ENCODE measurements around the gene KCNQ1. TPM values are rescaled to one million over a fixed set of nuclear protein-coding genes. Genes with fewer than 3 reads are reported as not detected.

KCNQ1 gene
- total and polyA plus RNA-seq, 12 donors = 11.0 to 447 (median 320) TPM

DNA sequence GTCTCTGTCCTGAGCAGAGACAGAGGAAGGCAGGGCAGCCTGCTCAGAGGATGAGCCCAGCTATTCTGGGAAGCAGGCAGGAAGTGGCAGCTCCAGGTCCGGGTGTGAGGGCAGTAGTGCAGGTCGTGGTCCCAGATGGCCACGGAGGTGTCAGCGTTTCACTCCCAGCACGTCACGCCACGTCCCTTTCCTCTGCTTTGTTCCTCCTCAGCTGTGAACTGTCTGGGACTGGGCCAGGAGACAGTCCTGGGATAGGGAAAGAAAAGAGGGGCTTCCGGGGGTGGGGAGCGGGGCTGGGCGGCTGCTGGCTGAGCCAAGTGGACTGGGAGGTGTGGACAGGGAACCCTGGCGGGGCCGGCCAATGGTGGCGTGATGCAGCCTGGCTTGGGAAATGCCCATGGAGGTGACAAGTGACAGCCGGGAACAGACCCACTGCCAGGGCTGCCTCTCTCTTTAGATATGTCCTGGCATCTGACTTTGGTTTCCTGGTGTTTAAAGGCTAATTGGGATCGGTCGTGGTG lies 64.7 kb downstream of the KCNQ1 start:
- TF ChIP-seq, protein P1, sequence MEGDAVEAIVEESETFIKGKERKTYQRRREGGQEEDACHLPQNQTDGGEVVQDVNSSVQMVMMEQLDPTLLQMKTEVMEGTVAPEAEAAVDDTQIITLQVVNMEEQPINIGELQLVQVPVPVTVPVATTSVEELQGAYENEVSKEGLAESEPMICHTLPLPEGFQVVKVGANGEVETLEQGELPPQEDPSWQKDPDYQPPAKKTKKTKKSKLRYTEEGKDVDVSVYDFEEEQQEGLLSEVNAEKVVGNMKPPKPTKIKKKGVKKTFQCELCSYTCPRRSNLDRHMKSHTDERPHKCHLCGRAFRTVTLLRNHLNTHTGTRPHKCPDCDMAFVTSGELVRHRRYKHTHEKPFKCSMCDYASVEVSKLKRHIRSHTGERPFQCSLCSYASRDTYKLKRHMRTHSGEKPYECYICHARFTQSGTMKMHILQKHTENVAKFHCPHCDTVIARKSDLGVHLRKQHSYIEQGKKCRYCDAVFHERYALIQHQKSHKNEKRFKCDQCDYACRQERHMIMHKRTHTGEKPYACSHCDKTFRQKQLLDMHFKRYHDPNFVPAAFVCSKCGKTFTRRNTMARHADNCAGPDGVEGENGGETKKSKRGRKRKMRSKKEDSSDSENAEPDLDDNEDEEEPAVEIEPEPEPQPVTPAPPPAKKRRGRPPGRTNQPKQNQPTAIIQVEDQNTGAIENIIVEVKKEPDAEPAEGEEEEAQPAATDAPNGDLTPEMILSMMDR (IDR thresholded peaks at IDR 0.05) = no peak
- no peak for TF ChIP-seq POLR2A (IDR thresholded peaks at IDR 0.05)
- DNase-seq = peak; percentile 52 to 86 (median 68)
- H3K36me3 ChIP-seq (replicated peaks in 1 of 2) = no peaks in the 10 kb centered on the region
- WGBS, 4 donors = 64 to 71% (median 66%) methylated on average over 15 to 16 of the region's 16 CpGs
- peaks cover 30 to 46% of the 10 kb centered on the region in 2 donors for H3K4me1 ChIP-seq (replicated peaks in 1 of 2)
- no peak overlapping the region for H3K4me3 ChIP-seq
- no peaks in the 10 kb centered on the region for H3K27me3 ChIP-seq
- intact Hi-C loops (cut with DNase I) = no loop called here
- no peaks in the 10 kb centered on the region for H3K9me3 ChIP-seq (replicated peaks in 1 of 3)
- peak overlapping the region in 3 of 5 donors; percentile 34 to 64 (median 63) for H3K27ac ChIP-seq

DNA sequence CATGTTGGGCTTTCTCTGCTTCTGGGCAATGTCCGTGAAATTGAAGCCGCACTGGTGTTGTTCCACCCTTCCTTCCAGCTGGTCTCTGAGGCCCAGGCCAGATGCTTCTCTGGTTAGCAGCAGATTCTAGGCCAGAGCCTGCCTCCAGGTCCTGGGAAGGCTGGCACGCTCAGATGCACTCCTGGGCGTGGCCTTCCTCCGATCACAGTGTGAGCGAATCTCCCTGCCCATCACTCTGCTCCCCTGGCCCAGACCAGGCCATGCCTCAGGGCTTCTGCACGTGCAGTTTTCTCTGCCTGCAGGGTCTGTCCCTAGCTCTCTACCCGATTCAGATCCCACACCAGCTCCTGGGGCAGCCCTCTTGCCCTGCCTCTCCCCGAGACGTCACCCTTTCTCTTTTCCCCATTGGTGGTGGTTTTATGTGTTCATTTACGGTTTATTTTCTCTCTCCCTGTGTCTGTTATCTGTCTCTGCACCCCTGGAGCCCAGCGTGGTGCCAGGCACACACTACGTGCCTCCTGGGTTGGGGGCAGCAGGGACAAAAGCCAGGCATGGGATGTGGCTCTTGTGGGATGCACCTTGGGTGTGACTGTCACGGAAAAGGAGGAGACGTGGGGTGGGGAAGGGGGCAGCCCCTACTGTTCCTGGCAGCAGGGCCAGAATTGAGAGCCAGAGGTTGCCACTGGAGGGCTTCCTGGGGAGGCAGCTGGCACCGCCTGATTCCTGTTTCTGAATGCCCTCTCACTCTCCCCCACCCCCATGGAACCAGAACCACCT lies 66.0 kb downstream of the KCNQ1 start:
- intact Hi-C loops (cut with DNase I) = no loop called here
- no peak for TF ChIP-seq POLR2A (IDR thresholded peaks at IDR 0.05)
- TF ChIP-seq, protein P1 (IDR thresholded peaks at IDR 0.05) = no peak
- Histone ChIP-seq H3K27me3 (no peaks in the 10 kb centered on the region), H3K27ac (peak overlapping the region; percentile 25 to 78 (median 64)), H3K4me1 (replicated peaks in 1 of 2) (peaks cover 30 to 46% of the 10 kb centered on the region in 2 donors), H3K9me3 (replicated peaks in 1 of 3) (no peaks in the 10 kb centered on the region), H3K36me3 (replicated peaks in 1 of 2) (no peaks in the 10 kb centered on the region), H3K4me3 (no peak overlapping the region)
- 69 to 77% (median 75%) methylated on average over 15 to 16 of the region's 16 CpGs for WGBS, 4 donors
- DNase-seq = peak in 6 of 7 donors; percentile 13 to 55 (median 22)

DNA sequence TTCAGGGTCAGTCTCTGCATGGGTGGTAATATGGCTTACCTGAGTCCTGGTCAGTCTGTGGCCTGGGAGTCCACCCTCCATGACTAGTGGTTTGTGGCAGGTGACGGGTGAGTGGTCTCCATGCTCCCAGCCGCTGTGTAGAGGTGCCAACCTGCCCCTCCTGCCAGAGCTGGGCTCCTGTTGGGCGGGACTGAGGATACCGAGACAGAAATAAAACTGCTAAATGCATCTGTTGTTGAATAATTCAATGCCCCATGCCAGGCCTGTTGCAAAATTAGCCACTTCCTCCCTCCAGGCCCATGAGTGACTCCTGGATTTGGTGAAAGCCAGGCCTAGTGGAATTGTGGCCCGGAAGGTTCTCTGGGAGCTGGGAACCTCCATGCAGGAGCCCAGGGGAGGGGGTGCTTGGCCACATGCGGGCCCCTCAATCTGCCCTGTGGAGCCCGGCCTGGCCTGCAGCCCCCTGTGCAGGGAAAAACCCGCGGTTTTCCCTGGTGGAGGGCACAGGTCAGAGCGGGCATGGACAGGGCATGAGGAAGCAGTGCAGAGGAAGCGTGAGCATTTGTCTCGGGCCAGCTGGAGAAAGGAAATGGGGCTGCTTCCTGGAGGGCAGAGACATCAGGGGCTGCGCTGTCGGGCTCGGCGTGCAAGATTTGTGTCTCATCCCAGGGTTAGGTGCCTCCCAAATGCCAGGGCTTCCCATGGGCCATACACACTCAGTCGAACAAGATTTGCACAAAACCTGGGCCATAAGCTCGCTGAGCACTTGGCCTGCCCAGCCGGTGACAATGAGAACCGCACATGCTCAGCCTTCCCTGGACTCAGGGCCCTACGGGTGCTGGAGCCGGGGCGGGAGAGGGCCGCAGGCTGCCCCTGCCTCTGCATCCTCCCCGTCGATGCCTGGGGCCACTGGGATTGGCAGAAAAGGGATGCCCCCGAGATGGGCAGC lies 66.9 kb downstream of the KCNQ1 start:
- WGBS, 4 donors = 60 to 76% (median 74%) methylated on average over 14 to 27 of the region's 27 CpGs
- intact Hi-C loops (cut with DNase I) = no loop called here
- Histone ChIP-seq H3K27me3 (no peaks in the 10 kb centered on the region), H3K9me3 (replicated peaks in 1 of 3) (no peaks in the 10 kb centered on the region), H3K4me3 (no peak overlapping the region), H3K27ac (peak overlapping the region; percentile 25 to 78 (median 64)), H3K4me1 (replicated peaks in 1 of 2) (peaks cover 30 to 46% of the 10 kb centered on the region in 2 donors), H3K36me3 (replicated peaks in 1 of 2) (no peaks in the 10 kb centered on the region)
- DNase-seq = peak; percentile 20 to 64 (median 42)
- TF ChIP-seq POLR2A (IDR thresholded peaks at IDR 0.05) = no peak
- TF ChIP-seq, protein P1 (IDR thresholded peaks at IDR 0.05) = no peak

All from adrenal gland (tissue), 12 donors.